Natural killer cell (primary cell): ENCODE data around the gene DNAL4. TPM values are rescaled to one million over a fixed set of nuclear protein-coding genes. Genes with fewer than 3 reads are reported as not detected.

Experiments
- ATAC-seq, 3 donors: fragments of 150-1000 bp in 2 of 3; fragments of 200-7000 bp in 1 of 3; cut with Tn5 transposase; 1 replicate in 1 of 3; 2 replicates in 2 of 3; pipeline ENCODE4 v1.10.0; 2021; ENCODE audit warnings: mild to moderate bottlenecking in 2 of 3, moderate library complexity in 2 of 3
- DNase-seq, 2 donors: peaks; one replicate each; pipeline versions ENCODE4 v3.0.0 to v3.0.0-alpha.2; 2013 to 2021; ENCODE audit warnings: mixed read lengths in 1 of 2
- H3K27ac ChIP-seq: one replicate; pipeline ENCODE4 v1.5.1; 2013; ENCODE audit warnings: mild to moderate bottlenecking, low read length
- H3K27me3 ChIP-seq: one replicate; pipeline ENCODE4 v1.6.1; 2013; ENCODE audit warnings: low read length; ENCODE audit not compliant: control insufficient read depth, insufficient read depth
- H3K36me3 ChIP-seq: one replicate; pipeline ENCODE4 v1.6.1; 2013; ENCODE audit warnings: low read length; ENCODE audit not compliant: control insufficient read depth, insufficient read depth
- H3K4me1 ChIP-seq: one replicate; pipeline ENCODE4 v1.6.1; 2013; ENCODE audit warnings: low read length; ENCODE audit not compliant: control insufficient read depth, insufficient read depth
- H3K4me3 ChIP-seq: one replicate; pipeline ENCODE4 v1.5.1; 2013; ENCODE audit warnings: low read length
- H3K9me3 ChIP-seq: one replicate; pipeline ENCODE4 v1.6.1; 2013; ENCODE audit warnings: low read length; ENCODE audit not compliant: control insufficient read depth, insufficient read depth
- H3K27ac Mint-ChIP-seq, 2 donors: one replicate each; pipeline ENCODE4 v1.8.0; 2022; ENCODE audit warnings: mild to moderate bottlenecking in 2 of 2, mixed read lengths in 2 of 2, moderate library complexity in 1 of 2
- H3K27me3 Mint-ChIP-seq, 2 donors: one replicate each; pipeline ENCODE4 v1.8.0; 2022; ENCODE audit warnings: low read depth in 2 of 2, mixed read lengths in 2 of 2
- H3K36me3 Mint-ChIP-seq: one replicate; pipeline ENCODE4 v1.8.0; 2022; ENCODE audit warnings: mixed read lengths
- H3K4me1 Mint-ChIP-seq, 2 donors: one replicate each; pipeline ENCODE4 v1.8.0; 2022; ENCODE audit warnings: mixed read lengths in 2 of 2
- H3K4me3 Mint-ChIP-seq: one replicate; pipeline ENCODE4 v1.8.0; 2022; ENCODE audit warnings: mild to moderate bottlenecking, moderate library complexity, mixed read lengths
- H3K9me3 Mint-ChIP-seq, 2 donors: one replicate each; pipeline ENCODE4 v1.8.0; 2022; ENCODE audit warnings: mixed read lengths in 2 of 2
- CTCF ChIP-seq: fragments of 200-600 bp; IDR thresholded peaks from one replicate; pipeline ENCODE4 v1.8.0; 2022; ENCODE audit warnings: antibody characterized with exemption
- WGBS: methylation state at CpG from one replicate; pipeline ENCODE4 v1.1.7; 2013; ENCODE audit warnings: missing lambda C conversion rate; ENCODE audit not compliant: insufficient coverage; 5-methylcytosine and 5-hydroxymethylcytosine counted together
- intact Hi-C: fragments of 100-400 bp; cut with micrococcal nuclease; formaldehyde crosslinking; loops from one replicate; pipeline ENCODE4 v1.14.2; 2022
- total RNA-seq, 4 donors: library from RNA; stranded (reverse); fragments of 120-200 nt in 1 of 4; gene quantifications; one replicate each; pipeline versions ENCODE4 v1.2.3 to v1.2.4, GENCODE V29; 2013 to 2022

The DNAL4 gene
- total RNA-seq, 3 donors from 2014 or later (not counting 1 experiment from before 2014, with no cell fraction given) = 5.4 to 9.8 (median 6.2) TPM

DNA sequence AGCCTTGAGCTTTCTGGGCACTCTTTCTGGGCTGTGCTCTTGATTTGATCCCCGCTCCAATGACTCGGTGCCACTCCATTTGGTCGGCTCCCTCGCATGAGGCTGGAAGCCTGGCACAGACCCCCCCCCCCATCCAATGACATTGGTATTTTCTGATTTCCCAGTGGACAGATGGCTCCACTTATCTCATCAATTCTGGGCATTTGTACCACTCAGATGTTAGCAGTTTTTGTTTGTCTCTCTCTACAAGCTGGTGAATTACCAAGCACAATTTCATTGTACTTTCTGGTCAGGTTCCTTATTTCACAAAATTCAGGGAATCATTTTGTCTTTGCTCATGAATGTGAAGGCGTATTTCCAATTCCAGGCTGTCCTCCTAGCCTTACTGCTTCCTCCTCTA lies 9.1 kb downstream of the DNAL4 start:
- intact Hi-C loops = no loop called here
- Mint-ChIP-seq H3K4me3 (no peak overlapping the region), H3K27me3 (no peaks in the 10 kb centered on the region), H3K27ac (no peak overlapping the region), H3K9me3 (no peaks in the 10 kb centered on the region), H3K36me3 (no peaks in the 10 kb centered on the region), H3K4me1 (peaks cover 0 to 16% of the 10 kb centered on the region in 2 donors)
- no peaks in the 10 kb centered on the region for H3K4me1 ChIP-seq
- H3K4me3 ChIP-seq = no peak overlapping the region
- ATAC-seq (no peak), DNase-seq (no peak)
- H3K36me3 ChIP-seq = peaks cover 2% of the 10 kb centered on the region
- H3K27me3 ChIP-seq = no peaks in the 10 kb centered on the region
- H3K9me3 ChIP-seq = no peaks in the 10 kb centered on the region
- H3K27ac ChIP-seq = no peak overlapping the region
- no peak for TF ChIP-seq CTCF
- over 99% methylated on average over 5 of the region's 5 CpGs for WGBS

DNA sequence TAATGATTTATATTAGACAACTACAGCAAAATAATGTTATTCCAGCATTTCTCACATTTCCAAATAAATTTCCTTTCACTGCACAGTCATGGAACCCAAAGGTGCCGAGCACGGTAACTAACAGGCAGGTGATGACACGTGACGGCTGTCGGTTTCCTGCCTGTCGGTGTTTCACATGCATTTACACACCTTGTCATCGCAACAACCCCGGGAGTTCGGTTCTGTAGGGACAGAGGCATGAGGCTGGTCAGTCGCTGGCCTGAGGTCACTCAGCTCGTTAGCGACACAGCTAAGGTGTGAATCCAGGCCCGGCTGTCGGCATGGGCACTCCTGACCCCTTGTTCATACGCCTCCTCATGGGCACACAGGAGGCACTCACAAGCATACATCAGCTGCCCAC lies 9.9 kb downstream of the DNAL4 start:
- TF ChIP-seq CTCF = no peak
- H3K4me3 ChIP-seq = no peak overlapping the region
- Mint-ChIP-seq H3K27ac (no peak overlapping the region), H3K27me3 (no peaks in the 10 kb centered on the region), H3K4me1 (peaks cover 0 to 16% of the 10 kb centered on the region in 2 donors), H3K36me3 (no peaks in the 10 kb centered on the region), H3K4me3 (no peak overlapping the region), H3K9me3 (no peaks in the 10 kb centered on the region)
- no peak overlapping the region for H3K27ac ChIP-seq
- no peaks in the 10 kb centered on the region for H3K4me1 ChIP-seq
- DNase-seq = no peak
- H3K9me3 ChIP-seq = no peaks in the 10 kb centered on the region
- peaks cover 2% of the 10 kb centered on the region for H3K36me3 ChIP-seq
- intact Hi-C loops = no loop called here
- ATAC-seq = no peak
- no peaks in the 10 kb centered on the region for H3K27me3 ChIP-seq
- 93% methylated on average over 15 of the region's 15 CpGs for WGBS

DNA sequence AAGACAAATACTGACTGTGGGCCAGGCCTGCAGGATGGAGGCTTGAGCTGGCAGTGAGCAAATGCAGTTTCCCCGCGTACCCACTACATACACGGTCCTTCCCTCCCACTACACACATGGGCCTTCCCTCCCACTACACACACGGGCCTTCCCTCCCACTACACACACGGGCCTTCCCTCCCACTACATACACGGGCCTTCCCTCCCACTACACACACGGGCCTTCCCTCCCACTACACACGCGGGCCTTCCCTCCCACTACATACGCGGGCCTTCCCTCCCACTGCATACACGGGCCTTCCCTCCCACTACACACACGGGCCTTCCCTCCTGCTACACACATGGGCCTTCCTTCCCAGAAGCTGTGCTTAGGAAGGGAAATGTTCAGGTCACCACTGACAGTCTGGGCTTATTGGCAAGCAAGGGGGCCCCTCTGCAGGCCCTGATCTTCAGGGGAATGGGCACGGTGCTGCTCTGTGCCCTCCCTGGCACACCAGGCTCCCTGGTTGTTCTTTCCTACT lies 10.8 kb downstream of the DNAL4 start:
- Mint-ChIP-seq H3K36me3 (no peaks in the 10 kb centered on the region), H3K9me3 (no peaks in the 10 kb centered on the region), H3K4me3 (no peak overlapping the region), H3K27ac (no peak overlapping the region), H3K4me1 (peaks cover 0 to 16% of the 10 kb centered on the region in 2 donors), H3K27me3 (no peaks in the 10 kb centered on the region)
- Histone ChIP-seq H3K36me3 (peaks cover 2% of the 10 kb centered on the region), H3K4me1 (no peaks in the 10 kb centered on the region), H3K9me3 (no peaks in the 10 kb centered on the region), H3K27ac (no peak overlapping the region), H3K4me3 (no peak overlapping the region), H3K27me3 (no peaks in the 10 kb centered on the region)
- DNase-seq (no peak), ATAC-seq (no peak)
- WGBS = 69% methylated on average over 13 of the region's 14 CpGs
- intact Hi-C loops = no loop called here
- no peak for TF ChIP-seq CTCF
